OCI-LY3 (cell line): ENCODE measurements around the gene ARHGAP21.

Source experiments
- EZH2phosphoT487 ChIP-seq: fragments of 200-600 bp; shearing (Covaris generic); IDR thresholded peaks from 2 replicates; pipeline ENCODE4 v1.6.1; 2018; ENCODE audit warnings: antibody characterized with exemption, mixed run types, low read depth
- TF ChIP-seq, protein P1 (sequence below): fragments of 200-600, 300-600 bp; sonication (generic); IDR thresholded peaks from 2 replicates; pipeline ENCODE4 v1.5.1; 2014; ENCODE audit warnings: antibody characterized with exemption, low read length, low read depth

DNA sequence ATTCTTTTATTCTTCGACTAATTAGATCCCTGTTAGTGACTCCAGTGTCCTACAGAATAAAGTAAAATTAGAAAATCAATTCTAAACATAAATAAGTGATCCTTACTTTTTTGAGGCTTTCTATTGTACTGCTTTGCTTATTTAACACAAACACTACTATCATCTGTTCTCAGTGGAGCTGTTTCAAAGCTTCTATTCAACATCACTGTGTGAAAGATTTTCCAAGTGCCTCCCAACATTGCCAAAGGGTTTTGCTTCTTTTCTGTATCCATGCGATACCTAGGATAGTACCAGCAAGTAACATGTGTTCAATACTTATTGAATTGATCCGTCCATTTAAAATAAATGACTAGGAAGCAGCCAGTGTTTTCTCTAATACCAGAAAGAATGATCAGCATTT, 125.7 kb downstream of the ARHGAP21 start:
- TF ChIP-seq, protein P1, sequence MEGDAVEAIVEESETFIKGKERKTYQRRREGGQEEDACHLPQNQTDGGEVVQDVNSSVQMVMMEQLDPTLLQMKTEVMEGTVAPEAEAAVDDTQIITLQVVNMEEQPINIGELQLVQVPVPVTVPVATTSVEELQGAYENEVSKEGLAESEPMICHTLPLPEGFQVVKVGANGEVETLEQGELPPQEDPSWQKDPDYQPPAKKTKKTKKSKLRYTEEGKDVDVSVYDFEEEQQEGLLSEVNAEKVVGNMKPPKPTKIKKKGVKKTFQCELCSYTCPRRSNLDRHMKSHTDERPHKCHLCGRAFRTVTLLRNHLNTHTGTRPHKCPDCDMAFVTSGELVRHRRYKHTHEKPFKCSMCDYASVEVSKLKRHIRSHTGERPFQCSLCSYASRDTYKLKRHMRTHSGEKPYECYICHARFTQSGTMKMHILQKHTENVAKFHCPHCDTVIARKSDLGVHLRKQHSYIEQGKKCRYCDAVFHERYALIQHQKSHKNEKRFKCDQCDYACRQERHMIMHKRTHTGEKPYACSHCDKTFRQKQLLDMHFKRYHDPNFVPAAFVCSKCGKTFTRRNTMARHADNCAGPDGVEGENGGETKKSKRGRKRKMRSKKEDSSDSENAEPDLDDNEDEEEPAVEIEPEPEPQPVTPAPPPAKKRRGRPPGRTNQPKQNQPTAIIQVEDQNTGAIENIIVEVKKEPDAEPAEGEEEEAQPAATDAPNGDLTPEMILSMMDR = no peak
- TF ChIP-seq EZH2phosphoT487 = no peak
